GM10248 (cell line): ENCODE measurements around the gene SLC1A2.

Experiments
- CTCF ChIA-PET: fragments of 300-600 bp; sonication (Branson Sonifier 250); formaldehyde crosslinking; extraction: SDS; loops from one replicate; lab custom pipeline; 2021; ENCODE audit warnings: antibody characterized with exemption; lab: Yijun Ruan, JAX
- POLR2A ChIA-PET: fragments of 350-650 bp; sonication (Branson Sonifier 250); formaldehyde crosslinking; extraction: SDS; loops from one replicate; lab custom pipeline; 2020; ENCODE audit warnings: antibody characterized with exemption; lab: Yijun Ruan, JAX
- DNase-seq: peaks from one replicate; pipeline ENCODE4 v3.0.0; 2012; ENCODE audit errors: extremely low spot score
- CTCF ChIP-seq: IDR thresholded peaks from 2 replicates; pipeline ENCODE4 v1.5.1; 2012; ENCODE audit warnings: mild to moderate bottlenecking, low read depth; ENCODE audit errors: extremely low read depth, missing control alignments, control extremely low read depth

SLC1A2 gene

GRCh38 chr11:35458846-35459245, 39.5 kb upstream of the SLC1A2 start:
- no peak for TF ChIP-seq CTCF
- ChIA-PET CTCF (interaction anchor here (0.8 to 2.3 kb wide), 2 partner anchors 13 to 26 kb away, joined by 3 to 14 read pairs; no protein-coding TSS in a partner anchor), POLR2A (no interaction called here)
- DNase-seq: no peak

GRCh38 chr11:35454362-35454761, 35.0 kb upstream of the SLC1A2 start:
- POLR2A ChIA-PET: no interaction called here
- no peak for TF ChIP-seq CTCF
- DNase-seq: no peak
- CTCF ChIA-PET: no interaction called here

- ChIA-PET CTCF (interaction anchor here (0.9 kb wide), 1 partner anchor 14 kb away, joined by 4 read pairs; no protein-coding TSS in a partner anchor), POLR2A (no interaction called here)
- TF ChIP-seq CTCF: no peak
- DNase-seq: no peak
These were observed 17.4 kb upstream of the SLC1A2 start for GRCh38 chr11:35436581-35437250.

GRCh38 chr11:35433588-35433987, 14.2 kb upstream of the SLC1A2 start:
- no peak for DNase-seq
- POLR2A ChIA-PET: no interaction called here
- CTCF ChIA-PET: no interaction called here
- TF ChIP-seq CTCF: no peak

GRCh38 chr11:35432464-35432863, 13.1 kb upstream of the SLC1A2 start:
- no peak for TF ChIP-seq CTCF
- ChIA-PET POLR2A (no interaction called here), CTCF (no interaction called here)
- no peak for DNase-seq

GRCh38 chr11:35427071-35427470, 7.7 kb upstream of the SLC1A2 start:
- no peak for DNase-seq
- ChIA-PET POLR2A (no interaction called here), CTCF (no interaction called here)
- no peak for TF ChIP-seq CTCF

- no peak for DNase-seq
- TF ChIP-seq CTCF: no peak
- ChIA-PET CTCF (no interaction called here), POLR2A (no interaction called here)
These were observed 7.0 kb upstream of the SLC1A2 start for GRCh38 chr11:35426351-35426750.
